Activated naive CD4-positive, alpha-beta T cell treated with anti-CD3 and anti-CD28 coated beads, Interleukin-2, amount 10 ng/mL, durations not matched to agents 7 days and 5 days (primary cell): ENCODE data around the gene CAV2.

ENCODE experiments used
- CTCF ChIA-PET: fragments of 350-600 bp; sonication (Branson Sonifier 250); formaldehyde crosslinking; loops from one replicate; lab custom pipeline; 2021; ENCODE audit warnings: antibody characterized with exemption; lab: Charles Lee
- DNase-seq: peaks from one replicate; pipeline ENCODE4 v3.0.0-alpha.2; 2020
- H3K27ac Mint-ChIP-seq: one replicate; pipeline ENCODE4 v1.8.0; 2021; ENCODE audit warnings: mild to moderate bottlenecking, moderate library complexity, mixed read lengths
- H3K27me3 Mint-ChIP-seq: one replicate; pipeline ENCODE4 v1.8.0; 2021; ENCODE audit warnings: mild to moderate bottlenecking, mixed read lengths
- H3K36me3 Mint-ChIP-seq: one replicate; pipeline ENCODE4 v1.8.0; 2021; ENCODE audit warnings: mixed read lengths
- H3K4me1 Mint-ChIP-seq: one replicate; pipeline ENCODE4 v1.8.0; 2021; ENCODE audit warnings: mixed read lengths
- H3K4me3 Mint-ChIP-seq: one replicate; pipeline ENCODE4 v1.8.0; 2021; ENCODE audit warnings: mild to moderate bottlenecking, moderate library complexity, mixed read lengths
- H3K9me3 Mint-ChIP-seq: one replicate; pipeline ENCODE4 v1.8.0; 2021; ENCODE audit warnings: mixed read lengths

The CAV2 gene

GRCh38 chr7:116503835-116504234 is 4.3 kb downstream of the CAV2 start:
- Mint-ChIP-seq H3K9me3 (no peaks in the 10 kb centered on the region), H3K27ac (no peak overlapping the region), H3K4me1 (peaks cover 9% of the 10 kb centered on the region), H3K27me3 (peaks cover 46% of the 10 kb centered on the region), H3K36me3 (no peaks in the 10 kb centered on the region), H3K4me3 (no peak overlapping the region)
- no peak for DNase-seq
- CTCF ChIA-PET = interaction anchor here (1.1 kb wide), 1 partner anchor 20 kb away, joined by 4 read pairs; no protein-coding TSS in a partner anchor

GRCh38 chr7:116505278-116505677 is 5.7 kb downstream of the CAV2 start:
- Mint-ChIP-seq H3K27ac (no peak overlapping the region), H3K4me1 (peaks cover 6% of the 10 kb centered on the region), H3K27me3 (peaks cover 31% of the 10 kb centered on the region), H3K4me3 (no peak overlapping the region), H3K9me3 (no peaks in the 10 kb centered on the region), H3K36me3 (no peaks in the 10 kb centered on the region)
- CTCF ChIA-PET = no interaction called here
- DNase-seq = no peak

- no peak for DNase-seq
- H3K27ac Mint-ChIP-seq = no peak overlapping the region
- H3K9me3 Mint-ChIP-seq = no peaks in the 10 kb centered on the region
- H3K36me3 Mint-ChIP-seq = no peaks in the 10 kb centered on the region
- CTCF ChIA-PET = no interaction called here
- peaks cover under 1% of the 10 kb centered on the region for H3K4me1 Mint-ChIP-seq
- no peak overlapping the region for H3K4me3 Mint-ChIP-seq
- H3K27me3 Mint-ChIP-seq = peaks cover 26% of the 10 kb centered on the region
Observed at GRCh38 chr7:116505823-116506222, 6.3 kb downstream of the CAV2 start.

GRCh38 chr7:116509982-116510579 is 10.5 kb downstream of the CAV2 start:
- no peak overlapping the region for H3K4me3 Mint-ChIP-seq
- no peak overlapping the region for H3K27ac Mint-ChIP-seq

GRCh38 chr7:116510795-116511194 is 11.3 kb downstream of the CAV2 start:
- Mint-ChIP-seq H3K27me3 (peaks cover 8% of the 10 kb centered on the region), H3K9me3 (no peaks in the 10 kb centered on the region), H3K4me1 (peaks cover 11% of the 10 kb centered on the region), H3K27ac (no peak overlapping the region), H3K4me3 (no peak overlapping the region), H3K36me3 (no peaks in the 10 kb centered on the region)
- DNase-seq = no peak
- CTCF ChIA-PET = no interaction called here

More at GRCh38 chr7:116509982-116510579, 10.5 kb downstream of the CAV2 start:
- CTCF ChIA-PET = no interaction called here
- Mint-ChIP-seq H3K36me3 (no peaks in the 10 kb centered on the region), H3K9me3 (no peaks in the 10 kb centered on the region), H3K27me3 (peaks cover 15% of the 10 kb centered on the region), H3K4me1 (peaks cover 11% of the 10 kb centered on the region)
- DNase-seq = no peak

GRCh38 chr7:116511552-116512519 is 12.3 kb downstream of the CAV2 start:
- Mint-ChIP-seq H3K36me3 (no peaks in the 10 kb centered on the region), H3K9me3 (no peaks in the 10 kb centered on the region), H3K4me1 (peaks cover 11% of the 10 kb centered on the region), H3K27ac (no peak overlapping the region), H3K27me3 (peaks cover 8% of the 10 kb centered on the region), H3K4me3 (peak overlapping the region; percentile 64)
- DNase-seq = peak; percentile 28
- CTCF ChIA-PET = interaction anchor here (0.8 kb wide), 1 partner anchor 15 kb away, joined by 3 read pairs; no protein-coding TSS in a partner anchor

- DNase-seq = no peak
- Mint-ChIP-seq H3K4me1 (peaks cover 11% of the 10 kb centered on the region), H3K27me3 (peaks cover 4% of the 10 kb centered on the region), H3K4me3 (no peak overlapping the region), H3K9me3 (no peaks in the 10 kb centered on the region), H3K36me3 (no peaks in the 10 kb centered on the region), H3K27ac (no peak overlapping the region)
- CTCF ChIA-PET = no interaction called here
Observed at GRCh38 chr7:116512520-116513188, 13.1 kb downstream of the CAV2 start.

- no peak overlapping the region for H3K4me3 Mint-ChIP-seq
- H3K36me3 Mint-ChIP-seq = no peaks in the 10 kb centered on the region
- peaks cover 14% of the 10 kb centered on the region for H3K27me3 Mint-ChIP-seq
- DNase-seq = no peak
- CTCF ChIA-PET = interaction anchor here (1.8 kb wide), 1 partner anchor 10 kb away, joined by 9 read pairs; no protein-coding TSS in a partner anchor
- H3K4me1 Mint-ChIP-seq = peaks cover 11% of the 10 kb centered on the region
- no peaks in the 10 kb centered on the region for H3K9me3 Mint-ChIP-seq
- H3K27ac Mint-ChIP-seq = no peak overlapping the region
Observed at GRCh38 chr7:116515584-116515983, 16.0 kb downstream of the CAV2 start.

- peaks cover 11% of the 10 kb centered on the region for H3K4me1 Mint-ChIP-seq
- H3K4me3 Mint-ChIP-seq = no peak overlapping the region
- peaks cover 16% of the 10 kb centered on the region for H3K27me3 Mint-ChIP-seq
- H3K9me3 Mint-ChIP-seq = no peaks in the 10 kb centered on the region
- DNase-seq = no peak
- H3K36me3 Mint-ChIP-seq = no peaks in the 10 kb centered on the region
- CTCF ChIA-PET = interaction anchor here (1.8 kb wide), 1 partner anchor 10 kb away, joined by 9 read pairs; no protein-coding TSS in a partner anchor
- no peak overlapping the region for H3K27ac Mint-ChIP-seq
Observed at GRCh38 chr7:116516324-116516723, 16.8 kb downstream of the CAV2 start.

- Mint-ChIP-seq H3K9me3 (no peaks in the 10 kb centered on the region), H3K27me3 (peaks cover 25% of the 10 kb centered on the region), H3K36me3 (no peaks in the 10 kb centered on the region), H3K4me3 (no peak overlapping the region), H3K4me1 (peaks cover 3% of the 10 kb centered on the region), H3K27ac (no peak overlapping the region)
- CTCF ChIA-PET = no interaction called here
- no peak for DNase-seq
Observed at GRCh38 chr7:116517626-116518025, 18.1 kb downstream of the CAV2 start.

GRCh38 chr7:116518961-116519360 is 19.4 kb downstream of the CAV2 start:
- no peak overlapping the region for H3K4me3 Mint-ChIP-seq
- H3K4me1 Mint-ChIP-seq = no peaks in the 10 kb centered on the region
- DNase-seq = no peak
- no peak overlapping the region for H3K27ac Mint-ChIP-seq
- H3K36me3 Mint-ChIP-seq = no peaks in the 10 kb centered on the region
- CTCF ChIA-PET = no interaction called here
- H3K27me3 Mint-ChIP-seq = peaks cover 35% of the 10 kb centered on the region
- H3K9me3 Mint-ChIP-seq = no peaks in the 10 kb centered on the region

- no peak overlapping the region for H3K4me3 Mint-ChIP-seq
- H3K36me3 Mint-ChIP-seq = no peaks in the 10 kb centered on the region
- no peak overlapping the region for H3K27ac Mint-ChIP-seq
Observed at GRCh38 chr7:116521046-116521664, 21.6 kb downstream of the CAV2 start.

GRCh38 chr7:116522247-116522646 is 22.7 kb downstream of the CAV2 start:
- Mint-ChIP-seq H3K9me3 (no peaks in the 10 kb centered on the region), H3K27ac (no peak overlapping the region), H3K36me3 (no peaks in the 10 kb centered on the region), H3K4me3 (no peak overlapping the region), H3K4me1 (peaks cover 27% of the 10 kb centered on the region), H3K27me3 (peaks cover 68% of the 10 kb centered on the region)
- CTCF ChIA-PET = interaction anchor here (1.1 kb wide), 1 partner anchor 67 kb away, joined by 4 read pairs; no protein-coding TSS in a partner anchor
- DNase-seq = no peak

More at GRCh38 chr7:116521046-116521664, 21.6 kb downstream of the CAV2 start:
- Mint-ChIP-seq H3K4me1 (peaks cover 18% of the 10 kb centered on the region), H3K9me3 (no peaks in the 10 kb centered on the region), H3K27me3 (peaks cover 57% of the 10 kb centered on the region)
- no peak for DNase-seq
- CTCF ChIA-PET = no interaction called here
